Osteoblast (primary cell): Measurements from ENCODE around the gene RIMBP2. TPM values are rescaled to one million over a fixed set of nuclear protein-coding genes. Genes with fewer than 3 reads are reported as not detected.

Experiments
- DNase-seq: peaks from one replicate; pipeline ENCODE4 v3.0.0; 2011; ENCODE audit warnings: low spot score, mixed read lengths; ENCODE audit not compliant: insufficient read length; ENCODE audit errors: missing footprints
- H2AFZ ChIP-seq: 2 replicates; pipeline ENCODE4 v1.6.0; 2011; ENCODE audit warnings: mild to moderate bottlenecking, low read length
- H3K27ac ChIP-seq: 2 replicates; pipeline ENCODE4 v1.5.1; 2011; ENCODE audit warnings: mild to moderate bottlenecking, low read depth, low read length, moderate library complexity
- H3K27me3 ChIP-seq: 2 replicates; pipeline ENCODE4 v1.6.0; 2012; ENCODE audit warnings: mild to moderate bottlenecking, control low read depth, inconsistent platforms, low read length, moderate library complexity; ENCODE audit not compliant: insufficient read depth
- H3K36me3 ChIP-seq: 2 replicates; pipeline ENCODE4 v1.5.1; 2011; ENCODE audit warnings: mild to moderate bottlenecking, low read length, control low read depth, moderate library complexity; ENCODE audit not compliant: insufficient read depth
- H3K4me1 ChIP-seq: 2 replicates; pipeline ENCODE4 v1.5.1; 2011; ENCODE audit warnings: mild to moderate bottlenecking, low read length, control low read depth, moderate library complexity; ENCODE audit not compliant: insufficient read depth
- H3K4me2 ChIP-seq: 2 replicates; pipeline ENCODE4 v1.6.0; 2011; ENCODE audit warnings: mild to moderate bottlenecking, low read length; ENCODE audit not compliant: insufficient read depth
- H3K4me3 ChIP-seq: fragments of 200-600 bp; sonication (generic); 3 replicates; pipeline ENCODE4 v1.5.1; 2012; ENCODE audit warnings: mild to moderate bottlenecking, low read length, inconsistent platforms; ENCODE audit not compliant: insufficient read depth
- H3K79me2 ChIP-seq: 2 replicates; pipeline ENCODE4 v1.6.0; 2012; ENCODE audit warnings: mild to moderate bottlenecking, low read length, control low read depth, inconsistent platforms; ENCODE audit not compliant: insufficient read depth
- H3K9me3 ChIP-seq: 2 replicates; pipeline ENCODE4 v1.5.1; 2011; ENCODE audit warnings: low read depth, low read length, control low read depth
- H4K20me1 ChIP-seq: 2 replicates; pipeline ENCODE4 v1.6.0; 2012; ENCODE audit warnings: mild to moderate bottlenecking, low read length, control low read depth; ENCODE audit not compliant: insufficient read depth
- total RNA-seq: library from RNA; depleted of rRNA; stranded (reverse); fragments of >200 nt; gene quantifications from 2 replicates; pipeline ENCODE4 v1.2.3, GENCODE V29; 2012
- TF ChIP-seq, protein P1 (sequence below): IDR thresholded peaks from 2 replicates; pipeline ENCODE4 v1.5.1; 2011; ENCODE audit warnings: mild to moderate bottlenecking, low read depth, low read length, moderate library complexity; ENCODE audit errors: extremely low read depth

The RIMBP2 gene
- total RNA-seq, 1 donor = not detected

DNA sequence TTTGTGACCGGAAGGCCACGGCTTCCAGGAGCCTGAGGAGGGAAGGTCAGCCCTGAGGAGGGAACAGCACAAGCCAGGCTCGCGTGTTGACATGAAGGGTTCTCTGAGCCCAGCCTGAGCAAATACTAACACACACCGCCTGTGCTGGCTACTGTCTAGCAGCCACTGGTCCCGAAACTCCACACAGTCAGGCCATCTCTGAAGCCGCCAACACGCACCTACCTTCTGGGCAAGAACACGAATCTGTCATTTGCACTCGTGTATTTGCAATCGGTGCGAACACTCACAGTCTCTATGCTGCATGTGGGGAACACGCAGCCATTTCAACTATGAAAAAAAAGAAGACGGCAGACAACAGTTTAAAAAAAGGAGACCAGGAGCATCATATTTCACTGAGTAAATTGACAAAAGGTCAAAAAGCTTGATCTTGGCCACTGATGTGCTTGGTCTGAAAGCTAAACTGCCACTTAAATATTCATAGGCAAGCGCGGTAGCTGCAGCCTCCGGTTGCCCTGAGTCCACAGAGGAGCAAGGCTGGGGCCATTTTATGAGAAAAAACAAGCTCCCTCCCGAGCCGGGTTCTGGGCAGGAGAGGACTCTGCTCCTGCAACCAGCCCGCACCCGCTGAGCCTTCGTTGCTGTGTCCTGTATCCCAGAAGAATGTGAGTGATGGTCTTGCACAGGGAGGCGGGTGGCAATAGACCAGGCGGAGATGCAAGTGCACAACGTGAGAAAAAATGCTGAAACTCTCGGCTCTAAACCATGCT lies 57.8 kb downstream of the RIMBP2 start:
- Histone ChIP-seq H3K27me3 (no peaks in the 10 kb centered on the region), H3K9me3 (peaks cover 2% of the 10 kb centered on the region), H3K79me2 (no peaks in the 10 kb centered on the region), H3K4me1 (no peaks in the 10 kb centered on the region), H3K36me3 (no peaks in the 10 kb centered on the region), H3K4me3 (no peak overlapping the region), H3K4me2 (no peak overlapping the region), H3K27ac (no peak overlapping the region), H2AFZ (no peak overlapping the region), H4K20me1 (no peaks in the 10 kb centered on the region)
- TF ChIP-seq, protein P1, sequence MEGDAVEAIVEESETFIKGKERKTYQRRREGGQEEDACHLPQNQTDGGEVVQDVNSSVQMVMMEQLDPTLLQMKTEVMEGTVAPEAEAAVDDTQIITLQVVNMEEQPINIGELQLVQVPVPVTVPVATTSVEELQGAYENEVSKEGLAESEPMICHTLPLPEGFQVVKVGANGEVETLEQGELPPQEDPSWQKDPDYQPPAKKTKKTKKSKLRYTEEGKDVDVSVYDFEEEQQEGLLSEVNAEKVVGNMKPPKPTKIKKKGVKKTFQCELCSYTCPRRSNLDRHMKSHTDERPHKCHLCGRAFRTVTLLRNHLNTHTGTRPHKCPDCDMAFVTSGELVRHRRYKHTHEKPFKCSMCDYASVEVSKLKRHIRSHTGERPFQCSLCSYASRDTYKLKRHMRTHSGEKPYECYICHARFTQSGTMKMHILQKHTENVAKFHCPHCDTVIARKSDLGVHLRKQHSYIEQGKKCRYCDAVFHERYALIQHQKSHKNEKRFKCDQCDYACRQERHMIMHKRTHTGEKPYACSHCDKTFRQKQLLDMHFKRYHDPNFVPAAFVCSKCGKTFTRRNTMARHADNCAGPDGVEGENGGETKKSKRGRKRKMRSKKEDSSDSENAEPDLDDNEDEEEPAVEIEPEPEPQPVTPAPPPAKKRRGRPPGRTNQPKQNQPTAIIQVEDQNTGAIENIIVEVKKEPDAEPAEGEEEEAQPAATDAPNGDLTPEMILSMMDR = no peak
- DNase-seq = no peak

DNA sequence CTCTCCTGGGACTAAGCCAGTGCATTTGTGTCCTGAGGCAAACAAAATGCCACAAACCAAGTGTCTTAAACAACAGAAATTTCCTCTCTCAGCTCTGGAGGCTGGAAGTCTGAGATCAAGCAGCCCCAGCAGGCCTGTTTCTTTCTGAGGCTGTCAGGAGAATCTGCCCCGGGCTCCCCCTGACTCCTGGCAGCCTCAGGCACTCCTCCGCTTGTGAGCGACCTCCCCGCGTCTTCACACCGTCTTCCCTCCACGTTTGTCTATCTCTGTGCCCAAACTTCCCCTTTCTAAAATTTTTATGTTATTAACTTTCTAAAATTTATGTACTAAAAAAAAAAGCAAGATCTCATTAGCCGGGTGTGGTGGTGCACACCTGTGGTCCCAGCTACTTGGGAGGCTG lies 59.7 kb downstream of the RIMBP2 start:
- no peaks in the 10 kb centered on the region for H3K4me1 ChIP-seq
- no peak for DNase-seq
- H3K27me3 ChIP-seq = no peaks in the 10 kb centered on the region
- H3K4me2 ChIP-seq = no peak overlapping the region
- no peak overlapping the region for H3K27ac ChIP-seq
- H4K20me1 ChIP-seq = no peaks in the 10 kb centered on the region
- no peaks in the 10 kb centered on the region for H3K36me3 ChIP-seq
- TF ChIP-seq, protein P1 = no peak
- H3K4me3 ChIP-seq = no peak overlapping the region
- H2AFZ ChIP-seq = no peak overlapping the region
- H3K79me2 ChIP-seq = no peaks in the 10 kb centered on the region
- H3K9me3 ChIP-seq = peaks cover 2% of the 10 kb centered on the region

DNA sequence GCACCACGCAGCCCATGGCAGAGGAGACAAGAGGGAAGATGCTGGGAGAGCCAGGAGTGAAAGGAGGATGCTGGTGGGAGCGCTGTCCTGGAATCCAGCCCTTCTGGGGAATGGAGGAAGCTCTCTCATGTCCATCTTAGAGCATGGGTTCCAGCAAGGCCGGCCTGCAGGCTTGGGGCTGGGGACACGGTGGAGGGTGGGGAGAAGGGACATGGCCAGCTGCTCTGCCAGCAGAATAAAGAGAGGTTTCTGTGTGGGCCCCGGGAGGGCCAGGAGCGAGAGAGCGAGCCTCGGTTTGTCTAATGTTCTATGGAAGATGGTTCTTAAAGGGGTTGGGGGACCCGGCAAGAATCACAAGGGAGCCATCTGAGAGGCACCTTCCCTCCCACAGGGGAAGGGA lies 60.2 kb downstream of the RIMBP2 start:
- Histone ChIP-seq H3K4me2 (no peak overlapping the region), H3K27ac (no peak overlapping the region), H3K9me3 (peaks cover 2% of the 10 kb centered on the region), H3K36me3 (no peaks in the 10 kb centered on the region), H3K79me2 (no peaks in the 10 kb centered on the region), H3K4me1 (no peaks in the 10 kb centered on the region), H3K4me3 (no peak overlapping the region), H4K20me1 (no peaks in the 10 kb centered on the region), H2AFZ (no peak overlapping the region), H3K27me3 (no peaks in the 10 kb centered on the region)
- no peak for DNase-seq
- TF ChIP-seq, protein P1 = no peak

DNA sequence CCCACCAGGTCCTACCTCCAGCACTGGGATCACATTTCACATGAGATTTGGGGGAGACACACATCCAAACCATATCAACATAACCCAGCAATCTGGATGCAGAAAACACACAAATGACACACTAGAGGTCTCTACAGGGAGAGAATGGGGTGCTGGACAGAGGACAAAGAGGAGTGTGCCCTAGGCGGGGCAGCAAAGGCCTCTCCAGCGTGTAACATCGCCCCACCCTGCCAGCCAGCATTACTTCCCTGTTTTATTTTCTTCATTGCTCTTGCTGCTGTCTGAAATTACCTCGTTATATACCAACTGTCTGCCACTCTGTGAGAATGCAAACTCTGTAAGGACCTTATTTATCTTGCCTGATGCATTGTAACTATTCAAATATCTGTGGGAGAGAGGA lies 61.1 kb downstream of the RIMBP2 start:
- Histone ChIP-seq H3K36me3 (no peaks in the 10 kb centered on the region), H3K27ac (no peak overlapping the region), H2AFZ (no peak overlapping the region), H3K9me3 (peaks cover 2% of the 10 kb centered on the region), H3K4me1 (no peaks in the 10 kb centered on the region), H3K4me2 (no peak overlapping the region), H4K20me1 (no peaks in the 10 kb centered on the region), H3K79me2 (no peaks in the 10 kb centered on the region), H3K4me3 (no peak overlapping the region), H3K27me3 (no peaks in the 10 kb centered on the region)
- TF ChIP-seq, protein P1 = no peak
- DNase-seq = no peak
